KMS-11 (cell line): ENCODE measurements around the gene ZFP42.

Source experiments
- H2AFZ ChIP-seq: fragments of 200-600 bp; sonication (generic); 2 replicates; pipeline ENCODE4 v1.6.1; 2016; ENCODE audit warnings: antibody characterized with exemption, mixed run types, low read depth
- H3K27ac ChIP-seq: fragments of 200-600 bp; sonication (generic); 2 replicates; pipeline ENCODE4 v1.6.1; 2016; ENCODE audit warnings: mild to moderate bottlenecking, mixed run types
- H3K27me3 ChIP-seq: fragments of 200-600 bp; sonication (generic); 2 replicates; pipeline ENCODE4 v1.6.1; 2017; ENCODE audit warnings: mild to moderate bottlenecking, low read depth, mixed run types, moderate library complexity; ENCODE audit not compliant: insufficient read depth
- H3K36me3 ChIP-seq: fragments of 200-600 bp; sonication (generic); 2 replicates; pipeline ENCODE4 v1.6.1; 2017; ENCODE audit warnings: mild to moderate bottlenecking, mixed run types; ENCODE audit not compliant: insufficient read depth
- H3K4me1 ChIP-seq: fragments of 200-600 bp; sonication (generic); 2 replicates; pipeline ENCODE4 v1.6.1; 2016; ENCODE audit warnings: mild to moderate bottlenecking, low read depth, mixed run types; ENCODE audit not compliant: poor library complexity, severe bottlenecking
- H3K4me2 ChIP-seq: fragments of 200-600 bp; sonication (generic); 2 replicates; pipeline ENCODE4 v1.7.0; 2016; ENCODE audit warnings: mild to moderate bottlenecking, mixed run types
- H3K4me3 ChIP-seq: fragments of 200-600 bp; sonication (generic); IDR thresholded peaks from 2 replicates; pipeline ENCODE4 v1.6.1; 2017; ENCODE audit warnings: low read depth, low read length, mixed read lengths; ENCODE audit not compliant: insufficient read depth
- H3K79me2 ChIP-seq: fragments of 200-600 bp; sonication (generic); 2 replicates; pipeline ENCODE4 v1.6.1; 2016; ENCODE audit warnings: low read depth, mixed run types; ENCODE audit not compliant: insufficient read depth
- H3K9ac ChIP-seq: fragments of 200-600 bp; sonication (generic); 2 replicates; pipeline ENCODE4 v1.6.1; 2016; ENCODE audit warnings: mild to moderate bottlenecking, mixed run types
- H4K20me1 ChIP-seq: fragments of 200-600 bp; sonication (generic); 2 replicates; pipeline ENCODE4 v1.6.1; 2016; ENCODE audit warnings: mild to moderate bottlenecking, mixed run types; ENCODE audit not compliant: insufficient read depth
- TF ChIP-seq, protein P1 (sequence below): fragments of 200-600 bp; sonication (generic); conservative IDR thresholded peaks from 2 replicates; pipeline ENCODE4 v1.6.1; 2017; ENCODE audit warnings: low read depth, mild to moderate bottlenecking, antibody characterized with exemption, low read length, moderate library complexity, mixed read lengths

The ZFP42 gene

DNA sequence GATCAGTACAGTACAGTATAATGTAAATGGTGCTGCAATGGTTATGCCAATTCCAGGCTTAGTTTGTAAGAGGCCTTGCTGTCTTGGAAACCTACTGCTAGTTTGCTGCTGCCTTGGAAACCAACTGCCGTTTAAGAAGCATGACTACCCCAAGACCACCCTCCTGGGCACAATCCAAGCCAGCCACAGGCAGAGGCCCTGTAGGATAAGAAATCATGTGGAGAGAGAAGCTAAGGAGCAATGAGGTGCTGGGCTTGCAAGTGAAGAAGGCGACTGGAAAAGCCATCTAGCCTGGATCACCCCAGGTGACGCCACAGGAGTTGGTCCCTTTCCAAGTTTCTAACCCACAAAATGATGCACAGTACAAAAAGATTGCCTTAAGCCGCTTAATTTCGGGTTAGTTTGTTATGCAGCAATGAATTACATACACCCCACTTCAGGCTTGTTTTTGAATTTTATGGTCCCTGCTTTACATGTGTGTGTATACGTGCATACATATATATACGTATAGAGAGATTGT is 16.9 kb downstream of the ZFP42 start:
- no peak overlapping the region for H3K4me3 ChIP-seq
- H2AFZ ChIP-seq = no peak overlapping the region
- H3K79me2 ChIP-seq = no peaks in the 10 kb centered on the region
- no peak overlapping the region for H3K4me2 ChIP-seq
- H4K20me1 ChIP-seq = no peaks in the 10 kb centered on the region
- H3K4me1 ChIP-seq = no peaks in the 10 kb centered on the region
- TF ChIP-seq, protein P1, sequence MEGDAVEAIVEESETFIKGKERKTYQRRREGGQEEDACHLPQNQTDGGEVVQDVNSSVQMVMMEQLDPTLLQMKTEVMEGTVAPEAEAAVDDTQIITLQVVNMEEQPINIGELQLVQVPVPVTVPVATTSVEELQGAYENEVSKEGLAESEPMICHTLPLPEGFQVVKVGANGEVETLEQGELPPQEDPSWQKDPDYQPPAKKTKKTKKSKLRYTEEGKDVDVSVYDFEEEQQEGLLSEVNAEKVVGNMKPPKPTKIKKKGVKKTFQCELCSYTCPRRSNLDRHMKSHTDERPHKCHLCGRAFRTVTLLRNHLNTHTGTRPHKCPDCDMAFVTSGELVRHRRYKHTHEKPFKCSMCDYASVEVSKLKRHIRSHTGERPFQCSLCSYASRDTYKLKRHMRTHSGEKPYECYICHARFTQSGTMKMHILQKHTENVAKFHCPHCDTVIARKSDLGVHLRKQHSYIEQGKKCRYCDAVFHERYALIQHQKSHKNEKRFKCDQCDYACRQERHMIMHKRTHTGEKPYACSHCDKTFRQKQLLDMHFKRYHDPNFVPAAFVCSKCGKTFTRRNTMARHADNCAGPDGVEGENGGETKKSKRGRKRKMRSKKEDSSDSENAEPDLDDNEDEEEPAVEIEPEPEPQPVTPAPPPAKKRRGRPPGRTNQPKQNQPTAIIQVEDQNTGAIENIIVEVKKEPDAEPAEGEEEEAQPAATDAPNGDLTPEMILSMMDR = no peak
- no peaks in the 10 kb centered on the region for H3K36me3 ChIP-seq
- H3K27ac ChIP-seq = no peak overlapping the region
- no peak overlapping the region for H3K9ac ChIP-seq
- no peaks in the 10 kb centered on the region for H3K27me3 ChIP-seq

DNA sequence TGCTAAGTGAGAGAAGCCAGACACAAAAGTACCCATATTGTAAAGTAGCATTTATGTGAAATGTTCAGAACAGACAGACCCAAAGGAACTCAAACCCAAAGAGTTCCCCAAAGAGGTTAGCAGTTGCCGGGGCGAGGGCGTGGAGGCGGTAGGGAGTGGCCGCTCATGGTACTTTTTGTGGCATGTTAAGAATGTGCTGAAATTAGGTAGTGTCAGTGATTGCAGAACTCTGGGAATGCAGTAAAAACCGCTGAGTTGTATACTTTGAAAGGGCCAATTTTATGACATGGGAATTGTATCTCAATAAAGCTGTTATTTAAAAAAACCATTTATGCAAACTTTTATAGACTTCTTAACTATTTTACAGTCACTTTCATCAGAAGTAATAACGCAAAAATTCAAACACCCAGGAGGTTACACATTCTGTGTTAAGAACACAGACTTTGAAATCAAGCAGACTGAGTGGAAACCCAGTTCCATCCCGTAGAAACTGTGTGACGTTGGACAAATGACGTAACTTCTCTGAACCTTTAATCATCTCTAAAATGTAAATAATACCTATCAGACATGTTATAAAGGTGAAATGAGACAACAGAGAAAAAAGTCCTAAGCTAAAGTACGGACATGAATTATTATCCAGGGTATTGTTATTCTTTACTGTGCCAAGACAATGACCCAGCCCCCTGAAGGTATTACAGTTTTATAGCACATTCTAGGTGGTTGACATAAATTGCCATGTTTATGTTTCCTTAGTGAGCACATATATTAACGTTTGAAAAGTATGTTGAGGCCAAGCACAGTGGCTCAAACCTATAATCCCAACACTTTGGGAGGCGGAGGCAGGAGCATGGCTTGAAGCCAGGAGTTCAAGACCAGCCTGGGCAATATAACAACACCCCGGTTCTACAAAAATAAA is 19.7 kb downstream of the ZFP42 start:
- H3K4me1 ChIP-seq = no peaks in the 10 kb centered on the region
- H4K20me1 ChIP-seq = no peaks in the 10 kb centered on the region
- no peak overlapping the region for H2AFZ ChIP-seq
- H3K27ac ChIP-seq = no peak overlapping the region
- no peak overlapping the region for H3K4me3 ChIP-seq
- TF ChIP-seq, protein P1 = no peak
- no peaks in the 10 kb centered on the region for H3K79me2 ChIP-seq
- H3K9ac ChIP-seq = no peak overlapping the region
- H3K36me3 ChIP-seq = no peaks in the 10 kb centered on the region
- H3K4me2 ChIP-seq = no peak overlapping the region
- no peaks in the 10 kb centered on the region for H3K27me3 ChIP-seq

DNA sequence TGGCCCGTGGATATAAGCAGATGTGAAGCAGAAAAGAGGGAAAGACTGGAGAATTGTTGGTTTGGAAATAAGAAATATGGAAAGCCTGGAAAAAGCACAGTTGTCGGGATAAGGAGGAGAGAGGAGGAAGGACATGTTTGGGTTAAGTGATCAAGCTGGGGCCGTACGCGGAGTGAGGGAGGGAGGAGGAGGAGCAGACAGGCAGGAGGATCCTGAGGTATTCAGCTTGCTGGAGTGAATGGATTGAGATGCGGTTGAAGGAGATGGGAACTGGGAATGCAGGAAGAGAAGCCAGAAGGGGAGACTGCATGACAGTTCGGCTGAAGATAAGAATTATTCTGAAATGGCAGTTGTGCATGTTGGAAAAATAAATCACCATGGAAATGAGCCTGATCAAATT is 21.2 kb downstream of the ZFP42 start:
- H3K4me1 ChIP-seq = no peaks in the 10 kb centered on the region
- H3K4me2 ChIP-seq = no peak overlapping the region
- H3K9ac ChIP-seq = no peak overlapping the region
- H3K27me3 ChIP-seq = no peaks in the 10 kb centered on the region
- H3K36me3 ChIP-seq = no peaks in the 10 kb centered on the region
- H2AFZ ChIP-seq = no peak overlapping the region
- H3K27ac ChIP-seq = no peak overlapping the region
- TF ChIP-seq, protein P1 = no peak
- H4K20me1 ChIP-seq = no peaks in the 10 kb centered on the region
- no peaks in the 10 kb centered on the region for H3K79me2 ChIP-seq
- no peak overlapping the region for H3K4me3 ChIP-seq

DNA sequence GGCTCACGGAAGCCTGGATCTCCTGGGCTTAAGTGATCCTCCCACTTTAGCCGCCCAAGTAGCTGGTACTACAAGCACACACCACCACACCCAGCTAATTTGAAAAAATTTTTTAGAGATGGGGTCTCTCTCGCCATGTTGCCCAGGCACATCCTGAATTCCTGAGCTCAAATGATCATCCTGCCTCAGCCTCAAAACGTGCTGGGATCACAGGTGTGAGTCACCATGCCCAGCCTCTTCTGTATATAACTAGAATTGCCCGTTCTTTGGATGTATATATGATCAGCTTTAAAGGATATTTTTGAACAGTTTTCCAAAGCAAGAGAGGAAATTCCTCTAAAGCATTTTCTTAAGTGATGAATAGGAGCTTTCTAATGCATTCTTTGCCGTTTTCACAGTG is 22.7 kb downstream of the ZFP42 start:
- Histone ChIP-seq H3K4me2 (no peak overlapping the region), H2AFZ (no peak overlapping the region)

More for the DNA sequence above, 22.7 kb downstream of the ZFP42 start:
- H3K4me3 ChIP-seq = no peak overlapping the region
- H4K20me1 ChIP-seq = no peaks in the 10 kb centered on the region
- no peaks in the 10 kb centered on the region for H3K27me3 ChIP-seq
- H3K79me2 ChIP-seq = no peaks in the 10 kb centered on the region
- no peaks in the 10 kb centered on the region for H3K36me3 ChIP-seq
- H3K9ac ChIP-seq = no peak overlapping the region
- TF ChIP-seq, protein P1 = no peak
- no peak overlapping the region for H3K27ac ChIP-seq
- no peaks in the 10 kb centered on the region for H3K4me1 ChIP-seq
